Endothelial cell of umbilical vein (primary cell): Measurements from ENCODE around the gene PROM1. TPM values are rescaled to one million over a fixed set of nuclear protein-coding genes. Genes with fewer than 3 reads are reported as not detected.

Source experiments
- BruUV-seq: library from RNA; stranded (reverse); fragments of 400-500 nt; replicated peaks from 2 replicates; lab custom pipeline; 2021; lab: Mats Ljungman, UMichigan
- CTCF ChIA-PET: fragments of 300-600, 350-600 bp; sonication (Branson Sonifier 250); formaldehyde crosslinking; loops from one replicate; lab custom pipeline; 2021; ENCODE audit warnings: antibody characterized with exemption, inconsistent platforms; lab: Charles Lee
- POLR2A ChIA-PET: fragments of 300-600, 350-600 bp; sonication (Branson Sonifier 250); formaldehyde crosslinking; loops from one replicate; lab custom pipeline; 2021; ENCODE audit warnings: antibody characterized with exemption, inconsistent platforms; lab: Charles Lee
- DNase-seq: peaks from one replicate; pipeline ENCODE4 v3.0.0-alpha.2; 2011; ENCODE audit warnings: low read depth, low spot score
- FAIRE-seq: peaks from 2 replicates; lab custom pipeline; 2011; peaks lifted over from hg19 to GRCh38; lab: Jason Lieb, UNC
- H2AFZ ChIP-seq: 2 replicates; pipeline ENCODE4 v1.6.0; 2012; ENCODE audit warnings: low read depth, low read length, control low read depth, inconsistent platforms
- H3K27ac ChIP-seq: 2 replicates; pipeline ENCODE4 v1.5.1; 2011; ENCODE audit warnings: low read depth, mild to moderate bottlenecking, control low read depth, low read length, moderate library complexity; ENCODE audit not compliant: insufficient read depth
- H3K27me3 ChIP-seq, 2 experiments: 2 replicates each; pipeline versions ENCODE4 v1.6.0 to v1.6.1; 2011; ENCODE audit warnings: low read length in 2 of 2, mixed read lengths in 1 of 2; ENCODE audit not compliant: control insufficient read depth in 2 of 2, insufficient read depth in 2 of 2
- H3K36me3 ChIP-seq, 2 experiments: 2 replicates in 1 of 2; 3 replicates in 1 of 2; pipeline ENCODE4 v1.5.1; 2011; ENCODE audit warnings: low read length in 2 of 2, mild to moderate bottlenecking in 1 of 2, moderate library complexity in 1 of 2; ENCODE audit not compliant: control insufficient read depth in 2 of 2, insufficient read depth in 2 of 2; ENCODE audit errors: extremely low read depth in 1 of 2
- H3K4me1 ChIP-seq: 3 replicates; pipeline ENCODE4 v1.5.1; 2011; ENCODE audit warnings: mild to moderate bottlenecking, low read length; ENCODE audit not compliant: control insufficient read depth, insufficient read depth; ENCODE audit errors: extremely low read depth
- H3K4me2 ChIP-seq: 2 replicates; pipeline ENCODE4 v1.6.1; 2011; ENCODE audit warnings: low read length, control low read depth, mixed read lengths; ENCODE audit not compliant: insufficient read depth
- H3K4me3 ChIP-seq, 3 experiments: fragments of 200-600 bp in 1 of 3; sonication (generic), shearing (Covaris generic) in 1 of 3; replicated peaks in 1 of 3; 2 replicates each; pipeline ENCODE4 v1.5.1; 2011 to 2016; ENCODE audit warnings: control low read depth in 3 of 3, low read length in 3 of 3, mild to moderate bottlenecking in 2 of 3, inconsistent platforms in 1 of 3, low read depth in 1 of 3, moderate library complexity in 1 of 3; ENCODE audit not compliant: insufficient read depth in 1 of 3
- H3K79me2 ChIP-seq: 2 replicates; pipeline ENCODE4 v1.6.0; 2012; ENCODE audit warnings: low read length, inconsistent platforms; ENCODE audit not compliant: control insufficient read depth, insufficient read depth
- H3K9ac ChIP-seq: replicated peaks from 2 replicates; pipeline ENCODE3; 2011; ENCODE audit warnings: low read length, control low read depth; ENCODE audit not compliant: insufficient read depth; ENCODE audit errors: extremely low read depth
- H3K9me1 ChIP-seq: replicated peaks from 3 replicates; pipeline ENCODE4 v1.6.0; 2011; ENCODE audit warnings: mild to moderate bottlenecking, low read length; ENCODE audit not compliant: control insufficient read depth, insufficient read depth; ENCODE audit errors: extremely low read depth
- H3K9me3 ChIP-seq: replicated peaks from 2 replicates; pipeline ENCODE4 v1.5.1; 2012; ENCODE audit warnings: low read length, inconsistent platforms; ENCODE audit not compliant: control insufficient read depth, insufficient read depth
- H4K20me1 ChIP-seq: replicated peaks from 2 replicates; pipeline ENCODE3; 2011; ENCODE audit warnings: mild to moderate bottlenecking, low read length; ENCODE audit not compliant: control insufficient read depth, insufficient read depth; ENCODE audit errors: extremely low read depth
- EZH2 ChIP-seq: IDR thresholded peaks from 2 replicates; pipeline ENCODE4 v1.6.1; 2012; ENCODE audit warnings: borderline replicate concordance, low read depth, mild to moderate bottlenecking, moderate library complexity, low read length, inconsistent platforms; ENCODE audit not compliant: severe bottlenecking
- FOS ChIP-seq: IDR thresholded peaks from 2 replicates; pipeline ENCODE4 v1.6.1; 2011; ENCODE audit warnings: mild to moderate bottlenecking, low read length, moderate library complexity, borderline replicate concordance; ENCODE audit not compliant: insufficient read depth
- GATA2 ChIP-seq: IDR thresholded peaks from 2 replicates; pipeline ENCODE4 v1.7.0; 2011; ENCODE audit warnings: low read depth, mild to moderate bottlenecking, moderate library complexity, mixed read lengths, low read length; ENCODE audit not compliant: insufficient read length, insufficient read depth
- MYC ChIP-seq: IDR thresholded peaks from one replicate; pipeline ENCODE4 v1.6.1; 2011; ENCODE audit warnings: mild to moderate bottlenecking, low read depth, low read length
- POLR2A ChIP-seq: IDR thresholded peaks from 2 replicates; pipeline ENCODE4 v1.6.1; 2012; ENCODE audit warnings: low read depth, mild to moderate bottlenecking, control low read depth, low read length
- dilution Hi-C: fragments of 300-500 bp; cut with MboI; formaldehyde crosslinking; loops from one replicate; pipeline ENCODE4 v1.15.0; 2019; ENCODE audit warnings: low sequenced_read_pairs; ENCODE audit not compliant: extremely low pct_ligation_motif_present
- intact Hi-C: fragments of 100-400 bp; cut with micrococcal nuclease; formaldehyde crosslinking; loops from one replicate; pipeline ENCODE4 v1.10.0; 2022
- polyA plus RNA-seq, 4 experiments: library from polyadenylated mRNA; depleted of rRNA in 3 of 4; stranded (reverse) in 3 of 4; unstranded in 1 of 4; fragments of >200 nt; gene quantifications; 2 replicates each; pipeline versions ENCODE4 v1.2.1 to v1.2.3, GENCODE V29; 2011 to 2012; ENCODE audit warnings: missing spikeins in 1 of 4
- total RNA-seq: library from RNA; stranded (reverse); gene quantifications from 2 replicates; pipeline ENCODE4 v1.2.3, GENCODE V29; 2021
- TF ChIP-seq, protein P1 (sequence below): IDR thresholded peaks from 2 replicates; pipeline ENCODE4 v1.6.1; 2011; ENCODE audit not compliant: insufficient read depth, insufficient read length
- TF ChIP-seq, protein P2 (sequence below), 2 donors: IDR thresholded peaks; 1 replicate in 1 of 2; 2 replicates in 1 of 2; pipeline ENCODE4 v1.5.1; 2011; ENCODE audit warnings: low read length in 2 of 2, mild to moderate bottlenecking in 2 of 2, moderate library complexity in 2 of 2, control low read depth in 1 of 2, inconsistent platforms in 1 of 2, low read depth in 1 of 2; ENCODE audit not compliant: insufficient read depth in 1 of 2; ENCODE audit errors: extremely low read depth in 1 of 2

Gene PROM1
- total and polyA plus RNA-seq, 2 donors (not counting 3 experiments of a cell fraction or from before 2014, with no cell fraction given): 0.36 to 1.7 TPM

DNA sequence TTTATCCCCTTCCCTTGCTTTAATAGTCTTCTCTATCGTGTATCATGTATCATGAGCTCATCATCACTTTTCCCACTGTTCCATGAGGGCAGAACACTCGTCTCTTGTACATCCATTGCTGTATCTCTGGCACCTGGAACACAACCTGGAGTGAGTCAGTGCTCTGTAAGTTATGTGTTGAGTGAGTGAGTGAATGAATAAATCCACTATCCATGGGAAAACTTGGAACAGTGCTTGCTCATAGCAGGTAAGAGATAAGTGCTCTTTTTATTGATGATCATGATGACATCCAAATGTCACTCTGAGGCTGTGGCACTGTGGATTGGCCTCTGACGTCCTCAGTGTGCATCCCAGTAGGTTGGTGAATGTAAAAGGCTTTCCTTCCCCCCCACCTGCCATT lies 149.6 kb downstream of the PROM1 start:
- H2AFZ ChIP-seq: no peak overlapping the region
- H3K9ac ChIP-seq: no peak overlapping the region
- no peak overlapping the region for H3K4me2 ChIP-seq
- no peaks in the 10 kb centered on the region for H3K36me3 ChIP-seq
- TF ChIP-seq, protein P1, sequence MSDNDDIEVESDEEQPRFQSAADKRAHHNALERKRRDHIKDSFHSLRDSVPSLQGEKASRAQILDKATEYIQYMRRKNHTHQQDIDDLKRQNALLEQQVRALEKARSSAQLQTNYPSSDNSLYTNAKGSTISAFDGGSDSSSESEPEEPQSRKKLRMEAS: no peak
- TF ChIP-seq, protein P2, sequence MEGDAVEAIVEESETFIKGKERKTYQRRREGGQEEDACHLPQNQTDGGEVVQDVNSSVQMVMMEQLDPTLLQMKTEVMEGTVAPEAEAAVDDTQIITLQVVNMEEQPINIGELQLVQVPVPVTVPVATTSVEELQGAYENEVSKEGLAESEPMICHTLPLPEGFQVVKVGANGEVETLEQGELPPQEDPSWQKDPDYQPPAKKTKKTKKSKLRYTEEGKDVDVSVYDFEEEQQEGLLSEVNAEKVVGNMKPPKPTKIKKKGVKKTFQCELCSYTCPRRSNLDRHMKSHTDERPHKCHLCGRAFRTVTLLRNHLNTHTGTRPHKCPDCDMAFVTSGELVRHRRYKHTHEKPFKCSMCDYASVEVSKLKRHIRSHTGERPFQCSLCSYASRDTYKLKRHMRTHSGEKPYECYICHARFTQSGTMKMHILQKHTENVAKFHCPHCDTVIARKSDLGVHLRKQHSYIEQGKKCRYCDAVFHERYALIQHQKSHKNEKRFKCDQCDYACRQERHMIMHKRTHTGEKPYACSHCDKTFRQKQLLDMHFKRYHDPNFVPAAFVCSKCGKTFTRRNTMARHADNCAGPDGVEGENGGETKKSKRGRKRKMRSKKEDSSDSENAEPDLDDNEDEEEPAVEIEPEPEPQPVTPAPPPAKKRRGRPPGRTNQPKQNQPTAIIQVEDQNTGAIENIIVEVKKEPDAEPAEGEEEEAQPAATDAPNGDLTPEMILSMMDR (IDR thresholded peaks at IDR 0.05; ENCODE audit: extremely low read depth in 1 of 2, insufficient read depth in 1 of 2, low read depth in 1 of 2, low read length in 2 of 2): no peak
- TF ChIP-seq GATA2: no peak
- no peak for TF ChIP-seq EZH2
- no peak for TF ChIP-seq FOS
- no peak for TF ChIP-seq POLR2A
- TF ChIP-seq MYC: no peak
- no peaks in the 10 kb centered on the region for H3K4me1 ChIP-seq
- intact Hi-C loops (no loop called here), dilution Hi-C loops (no loop called here)
- no peaks in the 10 kb centered on the region for H3K79me2 ChIP-seq
- CTCF ChIA-PET: interaction anchor here (0.9 to 2.1 kb wide), 2 partner anchors 8 to 51 kb away, joined by 3 to 6 read pairs; no protein-coding TSS in a partner anchor
- no peaks in the 10 kb centered on the region for H4K20me1 ChIP-seq
- FAIRE-seq (no peak), DNase-seq (no peak)
- no TSS peak for BruUV-seq
- no peak overlapping the region for H3K4me3 ChIP-seq
- no peaks in the 10 kb centered on the region for H3K9me1 ChIP-seq
- H3K27ac ChIP-seq: no peak overlapping the region
- peaks cover 5 to 6% of the 10 kb centered on the region in 2 experiments for H3K27me3 ChIP-seq
- no peaks in the 10 kb centered on the region for H3K9me3 ChIP-seq
- POLR2A ChIA-PET: no interaction called here
